ENCODE measurements around the gene BHLHE40. TPM values are rescaled to one million over a fixed set of nuclear protein-coding genes. Genes with fewer than 3 reads are reported as not detected.
A peak's percentile ranks its signal among the peaks of the same experiment; 100 is the strongest.

BHLHE40 gene
- total and polyA plus RNA-seq, 2 of the 13 experiments (the other 11 are each of a cell fraction or from before 2014, with no cell fraction given) = 1.8 to 51.0 TPM

DNA sequence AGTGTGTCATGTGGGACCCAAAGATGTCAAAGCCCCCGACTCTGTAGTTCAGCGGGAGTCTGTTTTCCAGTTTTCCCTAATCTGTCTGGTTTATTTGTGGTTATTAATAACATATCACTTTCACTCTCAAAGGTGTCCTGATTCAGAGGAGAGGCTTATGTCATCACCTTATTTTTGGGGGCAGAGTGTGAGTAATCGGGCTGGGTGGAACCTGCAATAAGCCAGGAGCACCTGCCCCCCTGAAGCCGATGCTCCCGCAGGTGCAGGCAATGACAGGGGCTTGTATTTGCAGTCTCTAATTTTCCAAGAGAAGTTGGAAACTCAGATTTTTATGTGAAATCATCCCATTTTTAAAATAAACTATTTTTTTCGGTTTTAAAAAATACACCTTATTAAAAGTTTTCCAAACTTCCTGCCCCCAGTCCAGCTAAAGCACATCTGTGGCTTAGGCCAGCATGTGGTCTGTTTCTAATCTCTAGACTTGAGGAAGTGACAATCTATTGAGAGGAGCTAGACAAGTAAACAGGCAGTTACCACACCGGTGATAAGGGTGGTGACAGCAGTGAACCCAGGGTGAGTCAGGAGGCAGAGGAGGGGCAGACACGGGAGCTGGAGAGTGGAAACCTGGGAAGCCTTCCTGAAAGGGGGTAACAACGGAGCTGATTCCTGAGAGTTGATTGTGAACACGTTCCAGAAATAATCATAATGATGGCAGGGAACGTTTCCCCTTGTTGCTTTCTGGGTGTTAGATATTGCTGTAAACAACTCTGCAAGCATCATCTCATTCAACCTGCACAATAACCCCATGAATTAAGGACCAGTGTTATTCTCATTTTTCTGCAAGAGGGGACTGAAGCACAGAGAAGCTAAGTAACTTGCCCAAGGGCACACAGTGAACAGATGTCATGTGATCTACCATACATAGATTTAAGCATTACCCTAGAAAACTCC lies 37.2 kb downstream of the BHLHE40 start (continued):
- no peak for TF ChIP-seq WIZ (CRISPR knock-in tag; IDR thresholded peaks at IDR 0.05)
- TF ChIP-seq XBP1 (CRISPR knock-in tag; IDR thresholded peaks at IDR 0.05) = no peak
- TF ChIP-seq ZNF3 (CRISPR knock-in tag; IDR thresholded peaks at IDR 0.05) = no peak
- no peak for TF ChIP-seq HNRNPK (IDR thresholded peaks at IDR 0.05; ENCODE audit: low read depth, low read length, poor library complexity, severe bottlenecking)
- TF ChIP-seq, protein P1, sequence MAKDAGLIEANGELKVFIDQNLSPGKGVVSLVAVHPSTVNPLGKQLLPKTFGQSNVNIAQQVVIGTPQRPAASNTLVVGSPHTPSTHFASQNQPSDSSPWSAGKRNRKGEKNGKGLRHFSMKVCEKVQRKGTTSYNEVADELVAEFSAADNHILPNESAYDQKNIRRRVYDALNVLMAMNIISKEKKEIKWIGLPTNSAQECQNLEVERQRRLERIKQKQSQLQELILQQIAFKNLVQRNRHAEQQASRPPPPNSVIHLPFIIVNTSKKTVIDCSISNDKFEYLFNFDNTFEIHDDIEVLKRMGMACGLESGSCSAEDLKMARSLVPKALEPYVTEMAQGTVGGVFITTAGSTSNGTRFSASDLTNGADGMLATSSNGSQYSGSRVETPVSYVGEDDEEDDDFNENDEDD (CRISPR knock-in tag; IDR thresholded peaks at IDR 0.05; ENCODE audit: borderline replicate concordance) = peak; percentile 28; the same call in 1 of the 2 replicates
- no peak for TF ChIP-seq ESRRA (CRISPR knock-in tag; IDR thresholded peaks at IDR 0.05; ENCODE audit: low read depth)
- TF ChIP-seq DR1 (CRISPR knock-in tag; IDR thresholded peaks at IDR 0.05) = no peak
- no peak for TF ChIP-seq ZSCAN20 (CRISPR knock-in tag; IDR thresholded peaks at IDR 0.05; ENCODE audit: borderline replicate concordance)
- no peak for TF ChIP-seq ZNF224 (CRISPR knock-in tag; IDR thresholded peaks at IDR 0.05)
- TF ChIP-seq SAFB2 (CRISPR knock-in tag; IDR thresholded peaks at IDR 0.05; ENCODE audit: borderline replicate concordance, low read depth) = no peak
- no peak for TF ChIP-seq NFE2L1 (CRISPR knock-in tag; IDR thresholded peaks at IDR 0.05; ENCODE audit: borderline replicate concordance)
- no peak for TF ChIP-seq ATF1 (CRISPR knock-in tag; IDR thresholded peaks at IDR 0.05)
- TF ChIP-seq, protein P2, sequence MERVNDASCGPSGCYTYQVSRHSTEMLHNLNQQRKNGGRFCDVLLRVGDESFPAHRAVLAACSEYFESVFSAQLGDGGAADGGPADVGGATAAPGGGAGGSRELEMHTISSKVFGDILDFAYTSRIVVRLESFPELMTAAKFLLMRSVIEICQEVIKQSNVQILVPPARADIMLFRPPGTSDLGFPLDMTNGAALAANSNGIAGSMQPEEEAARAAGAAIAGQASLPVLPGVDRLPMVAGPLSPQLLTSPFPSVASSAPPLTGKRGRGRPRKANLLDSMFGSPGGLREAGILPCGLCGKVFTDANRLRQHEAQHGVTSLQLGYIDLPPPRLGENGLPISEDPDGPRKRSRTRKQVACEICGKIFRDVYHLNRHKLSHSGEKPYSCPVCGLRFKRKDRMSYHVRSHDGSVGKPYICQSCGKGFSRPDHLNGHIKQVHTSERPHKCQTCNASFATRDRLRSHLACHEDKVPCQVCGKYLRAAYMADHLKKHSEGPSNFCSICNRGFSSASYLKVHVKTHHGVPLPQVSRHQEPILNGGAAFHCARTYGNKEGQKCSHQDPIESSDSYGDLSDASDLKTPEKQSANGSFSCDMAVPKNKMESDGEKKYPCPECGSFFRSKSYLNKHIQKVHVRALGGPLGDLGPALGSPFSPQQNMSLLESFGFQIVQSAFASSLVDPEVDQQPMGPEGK (CRISPR knock-in tag; IDR thresholded peaks at IDR 0.05) = peak; percentile 61; the same call in 1 of the 2 replicates
- no peak for TF ChIP-seq IKZF1 (IDR thresholded peaks at IDR 0.05)
- TF ChIP-seq HNF4A (CRISPR knock-in tag; IDR thresholded peaks at IDR 0.05) = no peak; the same call in 1 of the 2 replicates
- TF ChIP-seq PLRG1 (conservative IDR thresholded peaks at IDR 0.05) = no peak
- no peak for TF ChIP-seq POLR2A (IDR thresholded peaks at IDR 0.05; ENCODE audit: insufficient read depth in 1 of 2, low read depth in 2 of 2, low read length in 2 of 2)
- peak; percentile 65; the same call in 1 of the 2 replicates for TF ChIP-seq ZNF441 (CRISPR knock-in tag; IDR thresholded peaks at IDR 0.05; ENCODE audit: borderline replicate concordance)
- TF ChIP-seq JUND (CRISPR knock-in tag; IDR thresholded peaks at IDR 0.05) = peak; percentile 65; the same call in 1 of the 2 replicates
- TF ChIP-seq ZNF768 (CRISPR knock-in tag; IDR thresholded peaks at IDR 0.05) = peak; percentile 13; the same call in 1 of the 2 replicates
- 0 out of 2 replicates have a peak, but pooled peaks have one; percentile 19 for TF ChIP-seq ZNF460 (CRISPR knock-in tag; IDR thresholded peaks at IDR 0.05; ENCODE audit: borderline replicate concordance)
- no peak for TF ChIP-seq RFX3 (CRISPR knock-in tag; IDR thresholded peaks at IDR 0.05)
- no peak for TF ChIP-seq ZNF772 (CRISPR knock-in tag; IDR thresholded peaks at IDR 0.05)
- peak; percentile 44 for TF ChIP-seq TBL1XR1 (IDR thresholded peaks at IDR 0.05; ENCODE audit: borderline replicate concordance, low read length, partially characterized antibody)
- no peak for TF ChIP-seq ZNF577 (CRISPR knock-in tag; IDR thresholded peaks at IDR 0.05; ENCODE audit: borderline replicate concordance, low read depth)
- no peak for TF ChIP-seq ZNF678 (CRISPR knock-in tag; IDR thresholded peaks at IDR 0.05)
- TF ChIP-seq EED (CRISPR knock-in tag; IDR thresholded peaks at IDR 0.05) = no peak
- TF ChIP-seq ZMYM4 (CRISPR knock-in tag; IDR thresholded peaks at IDR 0.05) = 0 out of 2 replicates have a peak, but pooled peaks have one; percentile 20
- no peak for TF ChIP-seq FOXM1 (CRISPR knock-in tag; IDR thresholded peaks at IDR 0.05)
- TF ChIP-seq FOXP1 (IDR thresholded peaks at IDR 0.05) = 0 out of 2 replicates have a peak, but pooled peaks have one; percentile 26
- TF ChIP-seq FOXP1 (CRISPR knock-in tag; IDR thresholded peaks at IDR 0.05) = peak; percentile 96
